MM.1S (cell line): ENCODE results near the gene KAT2A.
A peak's percentile ranks its signal among the peaks of the same experiment; 100 is the strongest.

Source experiments
- DNase-seq: peaks from one replicate; pipeline ENCODE4 v3.0.0-alpha.2; 2015
- H2AFZ ChIP-seq: fragments of 300-600 bp; sonication (generic); 2 replicates; pipeline ENCODE4 v1.6.0; 2016; ENCODE audit warnings: antibody characterized with exemption, low read length
- H3F3A ChIP-seq: fragments of 300-600 bp; sonication (generic); 2 replicates; pipeline ENCODE4 v1.6.1; 2016; ENCODE audit warnings: mild to moderate bottlenecking, antibody characterized with exemption, low read length, moderate library complexity, mixed read lengths; ENCODE audit not compliant: insufficient read depth
- H3K27ac ChIP-seq: fragments of 300-600 bp; sonication (generic); 2 replicates; pipeline ENCODE4 v1.5.1; 2016; ENCODE audit warnings: mild to moderate bottlenecking, low read length
- H3K27me3 ChIP-seq: fragments of 300-600 bp; sonication (generic); replicated peaks from 2 replicates; pipeline ENCODE4 v1.6.0; 2016; ENCODE audit warnings: low read length; ENCODE audit not compliant: insufficient read depth
- H3K36me3 ChIP-seq: fragments of 300-600 bp; sonication (generic); replicated peaks from 2 replicates; pipeline ENCODE4 v1.6.1; 2016; ENCODE audit warnings: mild to moderate bottlenecking, low read length, mixed read lengths; ENCODE audit not compliant: insufficient read depth
- H3K4me1 ChIP-seq: fragments of 300-600 bp; sonication (generic); 2 replicates; pipeline ENCODE4 v1.6.1; 2016; ENCODE audit warnings: low read length, mixed read lengths
- H3K4me2 ChIP-seq: fragments of 300-600 bp; sonication (generic); 2 replicates; pipeline ENCODE4 v1.6.0; 2016; ENCODE audit warnings: low read depth, low read length
- H3K4me3 ChIP-seq: fragments of 300-600 bp; sonication (generic); 2 replicates; pipeline ENCODE4 v1.5.1; 2016; ENCODE audit warnings: low read length, mixed read lengths
- H3K79me2 ChIP-seq: fragments of 300-600 bp; sonication (generic); 2 replicates; pipeline ENCODE4 v1.6.1; 2016; ENCODE audit warnings: mixed run types, low read length, mixed read lengths
- H3K9ac ChIP-seq: fragments of 300-600 bp; sonication (generic); 2 replicates; pipeline ENCODE4 v1.6.1; 2016; ENCODE audit warnings: low read length, mixed read lengths
- H3K9me2 ChIP-seq: fragments of 300-600 bp; sonication (generic); replicated peaks from 2 replicates; pipeline ENCODE4 v1.6.1; 2016; ENCODE audit warnings: mild to moderate bottlenecking, low read length, mixed read lengths; ENCODE audit not compliant: insufficient read depth
- H3K9me3 ChIP-seq: fragments of 300-600 bp; sonication (generic); replicated peaks from 2 replicates; pipeline ENCODE4 v1.6.1; 2016; ENCODE audit warnings: mild to moderate bottlenecking, low read length, mixed read lengths; ENCODE audit not compliant: insufficient read depth
- H4K20me1 ChIP-seq: fragments of 300-600 bp; sonication (generic); 2 replicates; pipeline ENCODE4 v1.6.1; 2016; ENCODE audit warnings: mild to moderate bottlenecking, low read length, moderate library complexity, mixed read lengths; ENCODE audit not compliant: insufficient read depth
- EZH2 ChIP-seq: fragments of 300-600 bp; sonication (generic); optimal IDR thresholded peaks from 2 replicates; pipeline ENCODE3; 2017; ENCODE audit warnings: low read depth, mild to moderate bottlenecking, antibody characterized with exemption, low read length, mixed read lengths
- EZH2phosphoT487 ChIP-seq: fragments of 300-600 bp; sonication (generic); IDR thresholded peaks from 2 replicates; pipeline ENCODE4 v1.6.1; 2018; ENCODE audit warnings: antibody characterized with exemption, low read length
- TF ChIP-seq, protein P1 (sequence below): fragments of 300-600 bp; sonication (generic); IDR thresholded peaks from 2 replicates; pipeline ENCODE4 v1.5.1; 2016; ENCODE audit warnings: antibody characterized with exemption, low read length, mixed read lengths

Gene KAT2A

DNA sequence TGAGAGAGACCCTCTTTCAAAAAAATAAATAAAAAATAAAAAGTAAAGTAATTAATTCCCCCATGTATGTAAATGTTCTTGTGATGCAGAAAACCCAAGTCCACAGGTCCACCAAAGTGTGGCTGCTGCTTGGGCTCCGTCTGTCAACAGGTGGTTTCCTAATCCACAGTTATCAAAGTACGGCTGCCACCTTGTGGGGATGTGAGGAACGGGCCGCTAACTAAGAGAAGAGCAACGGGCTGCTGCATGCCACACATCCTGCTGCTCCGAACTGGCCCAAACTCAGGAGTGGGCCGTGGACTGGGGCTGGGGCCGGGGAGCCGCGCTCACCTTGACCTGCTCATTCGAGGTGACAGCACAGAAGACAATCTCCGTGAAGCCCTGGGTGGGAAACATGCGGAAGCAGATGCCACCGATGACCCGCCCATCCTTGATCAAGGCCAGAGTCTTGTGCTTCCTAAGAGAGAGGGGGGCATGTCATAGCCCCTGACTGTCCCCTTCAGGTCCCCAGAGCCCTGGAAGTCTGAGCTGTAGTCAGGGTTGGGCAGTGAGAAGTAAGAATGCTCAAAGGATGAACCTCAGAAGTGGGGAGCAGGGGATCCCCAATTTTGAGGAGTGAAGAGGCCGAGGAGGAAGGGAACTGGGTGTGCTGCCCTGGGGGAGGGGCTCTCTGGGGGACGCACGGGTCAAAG lies 4.3 kb downstream of the KAT2A start:
- no peaks in the 10 kb centered on the region for H3K36me3 ChIP-seq
- H3K4me3 ChIP-seq = no peak overlapping the region
- no peaks in the 10 kb centered on the region for H3K27me3 ChIP-seq
- H2AFZ ChIP-seq = no peak overlapping the region
- H3K4me2 ChIP-seq = peak overlapping the region; percentile 57; the same call in 1 of the 2 replicates
- H3K9me2 ChIP-seq = no peaks in the 10 kb centered on the region
- no peaks in the 10 kb centered on the region for H3K9me3 ChIP-seq
- H3K9ac ChIP-seq = peak overlapping the region; percentile 20; the same call in 1 of the 2 replicates
- DNase-seq = peak; percentile 89
- peak overlapping the region; percentile 69; the same call in 1 of the 2 replicates for H3K27ac ChIP-seq
- peaks cover 34% of the 10 kb centered on the region for H3F3A ChIP-seq
- no peak for TF ChIP-seq EZH2phosphoT487
- TF ChIP-seq, protein P1, sequence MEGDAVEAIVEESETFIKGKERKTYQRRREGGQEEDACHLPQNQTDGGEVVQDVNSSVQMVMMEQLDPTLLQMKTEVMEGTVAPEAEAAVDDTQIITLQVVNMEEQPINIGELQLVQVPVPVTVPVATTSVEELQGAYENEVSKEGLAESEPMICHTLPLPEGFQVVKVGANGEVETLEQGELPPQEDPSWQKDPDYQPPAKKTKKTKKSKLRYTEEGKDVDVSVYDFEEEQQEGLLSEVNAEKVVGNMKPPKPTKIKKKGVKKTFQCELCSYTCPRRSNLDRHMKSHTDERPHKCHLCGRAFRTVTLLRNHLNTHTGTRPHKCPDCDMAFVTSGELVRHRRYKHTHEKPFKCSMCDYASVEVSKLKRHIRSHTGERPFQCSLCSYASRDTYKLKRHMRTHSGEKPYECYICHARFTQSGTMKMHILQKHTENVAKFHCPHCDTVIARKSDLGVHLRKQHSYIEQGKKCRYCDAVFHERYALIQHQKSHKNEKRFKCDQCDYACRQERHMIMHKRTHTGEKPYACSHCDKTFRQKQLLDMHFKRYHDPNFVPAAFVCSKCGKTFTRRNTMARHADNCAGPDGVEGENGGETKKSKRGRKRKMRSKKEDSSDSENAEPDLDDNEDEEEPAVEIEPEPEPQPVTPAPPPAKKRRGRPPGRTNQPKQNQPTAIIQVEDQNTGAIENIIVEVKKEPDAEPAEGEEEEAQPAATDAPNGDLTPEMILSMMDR = peak; percentile 84
- H4K20me1 ChIP-seq = no peaks in the 10 kb centered on the region
- H3K79me2 ChIP-seq = peaks cover 14% of the 10 kb centered on the region
- H3K4me1 ChIP-seq = peaks cover 46% of the 10 kb centered on the region

DNA sequence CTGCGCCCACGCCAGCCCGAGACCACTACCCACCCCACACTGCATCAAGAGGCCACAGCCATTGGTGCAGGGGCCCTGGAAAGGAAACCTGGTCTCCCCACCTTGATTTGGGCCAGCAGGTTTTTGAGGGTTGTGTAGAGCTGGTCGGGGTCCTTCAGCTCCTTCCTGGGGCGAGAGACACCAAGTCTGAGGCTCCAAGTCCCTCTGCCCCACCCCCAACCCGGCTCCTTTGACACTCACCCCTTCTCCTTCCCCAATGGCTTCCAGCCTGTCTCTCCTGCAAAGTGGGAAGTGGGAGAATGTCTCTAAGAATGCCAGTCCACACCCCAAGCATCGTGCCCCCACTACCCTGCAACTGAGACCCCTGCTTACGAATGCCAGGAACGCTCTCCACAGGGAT lies 7.0 kb downstream of the KAT2A start:
- TF ChIP-seq EZH2 (no peak), EZH2phosphoT487 (no peak)
- TF ChIP-seq, protein P1 = no peak
- Histone ChIP-seq H3K9ac (no peak overlapping the region), H2AFZ (no peak overlapping the region), H3K4me1 (peaks cover 40% of the 10 kb centered on the region), H3K36me3 (no peaks in the 10 kb centered on the region), H3K4me2 (no peak overlapping the region), H3K27ac (no peak overlapping the region), H4K20me1 (no peaks in the 10 kb centered on the region), H3F3A (peaks cover 38% of the 10 kb centered on the region), H3K9me3 (no peaks in the 10 kb centered on the region), H3K27me3 (no peaks in the 10 kb centered on the region), H3K4me3 (no peak overlapping the region), H3K79me2 (peaks cover 6% of the 10 kb centered on the region; the same call in 1 of the 2 replicates), H3K9me2 (no peaks in the 10 kb centered on the region)
- no peak for DNase-seq

DNA sequence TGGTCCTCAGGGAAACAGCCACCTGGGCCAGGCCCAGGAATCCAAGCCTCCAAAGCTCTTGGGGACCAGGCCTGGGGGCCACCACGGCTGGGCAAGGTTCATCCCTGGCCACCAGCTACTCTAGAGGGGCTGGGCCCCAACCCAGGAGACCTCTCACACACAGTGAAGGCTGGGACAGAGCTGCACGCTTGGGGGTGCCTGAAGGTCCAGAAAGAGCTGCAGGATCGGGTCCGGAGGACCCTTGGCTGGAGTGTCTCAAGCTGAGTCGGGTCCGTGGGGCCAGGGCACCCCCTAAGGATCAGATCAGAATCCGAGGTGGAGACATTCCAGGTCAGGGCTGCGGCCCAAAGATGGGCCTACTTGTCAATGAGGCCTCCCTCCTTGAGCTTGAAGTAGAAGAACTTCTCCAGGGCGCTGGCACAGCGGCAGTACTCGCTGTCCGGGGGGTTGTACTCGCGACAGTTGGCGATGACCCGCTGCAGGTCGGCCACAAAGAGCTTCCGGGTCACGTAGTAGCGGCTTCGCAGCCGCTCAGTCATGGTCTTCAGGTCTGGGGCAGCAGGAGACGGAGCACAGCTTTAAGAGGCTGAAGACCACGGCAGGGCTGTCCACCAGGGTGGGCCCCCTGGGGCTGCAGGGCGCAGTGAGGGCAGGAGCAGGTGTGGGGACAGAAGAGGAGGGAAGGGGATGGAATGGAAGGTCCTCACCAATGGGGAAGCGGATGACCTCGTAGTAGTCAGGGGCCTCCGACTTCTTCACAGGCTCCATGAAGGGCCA lies 7.7 kb downstream of the KAT2A start:
- peaks cover 40% of the 10 kb centered on the region for H3K4me1 ChIP-seq
- TF ChIP-seq, protein P1 = no peak
- TF ChIP-seq EZH2 = no peak
- no peak for TF ChIP-seq EZH2phosphoT487
- H3K9me2 ChIP-seq = no peaks in the 10 kb centered on the region
- H4K20me1 ChIP-seq = no peaks in the 10 kb centered on the region
- H3K9me3 ChIP-seq = no peaks in the 10 kb centered on the region
- H3K36me3 ChIP-seq = no peaks in the 10 kb centered on the region
- no peaks in the 10 kb centered on the region for H3K27me3 ChIP-seq
- H3K4me2 ChIP-seq = peak overlapping the region; percentile 77
- peak overlapping the region; percentile 85 for H3K27ac ChIP-seq
- peaks cover 38% of the 10 kb centered on the region for H3F3A ChIP-seq
- no peak for DNase-seq
- peak overlapping the region; percentile 48; the same call in 1 of the 2 replicates for H3K9ac ChIP-seq
- H3K4me3 ChIP-seq = 0 out of 2 replicates have a peak overlapping the region, but pooled peaks have one; percentile 6
- peaks cover 6% of the 10 kb centered on the region; the same call in 1 of the 2 replicates for H3K79me2 ChIP-seq
- no peak overlapping the region for H2AFZ ChIP-seq
